Kasumi-1 (cell line): ENCODE results near the gene MESD.
"Not testable (repeated sequence)": the region's sequence is repeated elsewhere in the genome, so short reads cannot be mapped to it uniquely, and the experiment has no call there.

Source experiments
- DNase-seq, 2 experiments: peaks; one replicate each; lab custom pipeline; 2025; lab: John Stamatoyannopoulos, UW

The MESD gene

GRCh38 chr15:80965454-80965853 is 24.2 kb downstream of the MESD start:
- DNase-seq, result not testable (repeated sequence)

- DNase-seq, result no peak
Measured at GRCh38 chr15:80958818-80959495, 30.7 kb downstream of the MESD start.

- no peak for DNase-seq
Measured at GRCh38 chr15:80957976-80958375, 31.6 kb downstream of the MESD start.

- DNase-seq, result no peak
Measured at GRCh38 chr15:80957556-80957955, 32.1 kb downstream of the MESD start.

- DNase-seq, result peak in 1 of 2 experiments; percentile 33
Measured at GRCh38 chr15:80955571-80956452, 33.8 kb downstream of the MESD start.

GRCh38 chr15:80953953-80954778 is 35.5 kb downstream of the MESD start:
- DNase-seq, result no peak

- no peak for DNase-seq
Measured at GRCh38 chr15:80953001-80953952, 36.3 kb downstream of the MESD start.

- DNase-seq, result no peak
Measured at GRCh38 chr15:80951941-80952340, 37.7 kb downstream of the MESD start.

- DNase-seq, result no peak
Measured at GRCh38 chr15:80950291-80951078, 39.1 kb downstream of the MESD start.

GRCh38 chr15:80949756-80950155 is 39.9 kb downstream of the MESD start:
- DNase-seq, result no peak

- DNase-seq, result no peak
Measured at GRCh38 chr15:80948651-80949292, 40.8 kb downstream of the MESD start.

- DNase-seq, result no peak
Measured at GRCh38 chr15:80946576-80946975, 43.0 kb downstream of the MESD start.

GRCh38 chr15:80945605-80946004 is 44.0 kb downstream of the MESD start:
- DNase-seq, result no peak

- DNase-seq, result no peak
Measured at GRCh38 chr15:80944818-80945217, 44.8 kb downstream of the MESD start.

- DNase-seq, result no peak
Measured at GRCh38 chr15:80942746-80943565, 46.7 kb downstream of the MESD start.

GRCh38 chr15:80942266-80942665 is 47.4 kb downstream of the MESD start:
- DNase-seq, result no peak

- DNase-seq, result no peak
Measured at GRCh38 chr15:80940851-80941250, 48.8 kb downstream of the MESD start.

- no peak for DNase-seq
Measured at GRCh38 chr15:80940331-80940730, 49.3 kb downstream of the MESD start.

GRCh38 chr15:80939216-80939615 is 50.4 kb downstream of the MESD start:
- no peak for DNase-seq
